ENCODE measurements around the gene STARD10.

The STARD10 gene

DNA sequence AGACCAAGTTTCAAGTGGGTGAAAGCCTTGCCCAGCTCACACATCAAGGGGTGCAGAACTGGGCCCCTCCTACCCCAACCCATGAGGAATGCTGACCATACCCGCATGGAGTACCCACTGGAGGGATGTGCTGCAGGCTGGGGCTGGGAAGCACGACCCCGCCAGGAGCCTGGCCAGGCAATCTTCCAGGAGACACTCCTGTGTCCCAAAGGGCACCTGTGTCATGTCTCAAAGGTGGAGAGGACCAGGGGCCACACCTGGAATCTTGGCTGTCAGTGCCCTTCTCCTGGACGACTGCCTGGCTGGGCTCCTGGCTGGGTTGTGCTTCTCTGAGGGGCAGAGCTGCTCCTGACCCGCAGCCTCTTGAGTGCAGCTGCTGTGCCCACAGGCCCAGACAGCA, 48.3 kb downstream of the STARD10 start:
- no peak for DNase-seq (ENCODE audit: low read depth in 2 of 2)

GRCh38 chr11:72744474-72744873, 49.4 kb downstream of the STARD10 start:
- no peak for DNase-seq (ENCODE audit: low read depth in 2 of 2)

- no peak for DNase-seq (ENCODE audit: low read depth in 2 of 2)
Observed at GRCh38 chr11:72743321-72744221, 50.3 kb downstream of the STARD10 start.

GRCh38 chr11:72742513-72743320, 51.1 kb downstream of the STARD10 start:
- DNase-seq (ENCODE audit: low read depth in 2 of 2) = no peak

- no peak for DNase-seq (ENCODE audit: low read depth in 2 of 2)
Observed at GRCh38 chr11:72741849-72742512, 51.9 kb downstream of the STARD10 start.

DNA sequence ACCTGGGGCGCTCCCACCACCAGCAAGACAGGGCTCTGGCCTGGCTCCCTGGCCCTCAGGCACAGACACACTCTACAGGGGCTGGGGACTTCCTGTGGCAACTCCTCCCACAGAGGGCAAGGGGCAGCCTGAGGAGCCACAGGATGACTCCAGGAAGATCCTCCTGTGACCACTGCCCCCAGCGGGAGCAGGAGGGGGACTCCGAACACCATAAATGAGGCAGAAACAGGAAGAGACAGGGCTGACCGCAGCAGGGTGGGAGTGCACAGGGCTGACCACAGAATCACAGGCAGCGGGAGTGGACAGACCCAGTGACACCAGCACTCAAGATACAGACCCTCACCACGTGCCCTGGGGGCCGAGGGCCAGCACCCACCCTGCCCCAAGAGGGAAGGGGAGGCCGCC, 52.4 kb downstream of the STARD10 start:
- DNase-seq (ENCODE audit: low read depth in 2 of 2) = no peak

- DNase-seq (ENCODE audit: low read depth in 2 of 2) = no peak
Observed at GRCh38 chr11:72740562-72741428, 53.1 kb downstream of the STARD10 start.

DNA sequence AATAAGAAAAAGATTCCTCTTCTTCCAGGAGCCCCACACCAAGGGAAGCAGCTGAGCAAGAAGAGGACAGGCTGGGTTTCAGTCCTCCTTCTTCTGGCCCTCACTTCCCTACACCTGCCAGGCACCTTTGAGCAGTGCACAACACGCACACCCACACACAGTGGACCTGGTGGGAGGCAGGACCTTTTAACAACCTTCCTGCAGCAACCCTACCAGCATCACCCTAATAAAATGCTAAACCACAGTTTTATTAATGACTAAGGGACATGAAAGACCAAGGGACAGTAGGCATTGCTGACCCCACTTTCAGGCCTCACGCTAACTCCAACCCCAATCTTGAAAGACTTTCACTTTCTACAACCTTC, 53.8 kb downstream of the STARD10 start:
- no peak for DNase-seq (ENCODE audit: low read depth in 2 of 2)

GRCh38 chr11:72739240-72740059, 54.4 kb downstream of the STARD10 start:
- no peak for DNase-seq (ENCODE audit: low read depth in 2 of 2)

GRCh38 chr11:72738199-72739141, 55.4 kb downstream of the STARD10 start:
- no peak for DNase-seq (ENCODE audit: low read depth in 2 of 2)

- DNase-seq (ENCODE audit: low read depth in 2 of 2) = no peak
Observed at GRCh38 chr11:72737336-72737735, 56.5 kb downstream of the STARD10 start.

GRCh38 chr11:72736452-72737069, 57.3 kb downstream of the STARD10 start:
- DNase-seq (ENCODE audit: low read depth in 2 of 2) = peak; percentile 43 to 44

GRCh38 chr11:72735495-72736027, 58.3 kb downstream of the STARD10 start:
- no peak for DNase-seq (ENCODE audit: low read depth in 2 of 2)

- DNase-seq (ENCODE audit: low read depth in 2 of 2) = no peak
Observed at GRCh38 chr11:72732329-72732728, 61.5 kb downstream of the STARD10 start.

DNA sequence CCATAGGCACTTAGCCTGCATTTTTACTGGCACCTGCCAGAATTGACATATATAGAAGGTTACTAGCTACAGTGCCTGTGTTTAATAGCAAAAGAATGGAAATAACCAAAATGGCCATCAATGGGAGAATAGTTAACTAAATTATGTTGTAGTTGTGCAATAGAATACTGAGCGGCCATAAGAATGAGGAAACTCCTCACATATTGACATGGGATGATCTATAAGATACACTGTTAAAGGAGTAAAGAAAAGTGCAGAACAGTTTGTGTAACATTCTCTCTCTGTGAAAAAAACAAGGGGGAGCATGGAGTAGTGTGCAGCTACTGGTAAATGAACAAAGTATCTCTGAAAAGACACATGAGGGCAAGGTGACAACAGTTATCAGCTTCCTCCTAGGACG, 63.1 kb downstream of the STARD10 start:
- no peak for DNase-seq (ENCODE audit: low read depth in 2 of 2)

- DNase-seq (ENCODE audit: low read depth in 2 of 2) = no peak
Observed at GRCh38 chr11:72730243-72730642, 63.6 kb downstream of the STARD10 start.

- no peak for DNase-seq (ENCODE audit: low read depth in 2 of 2)
Observed at GRCh38 chr11:72727521-72727920, 66.3 kb downstream of the STARD10 start.
